ENCODE results near the gene ERVMER34-1. TPM values are rescaled to one million over a fixed set of nuclear protein-coding genes. Genes with fewer than 3 reads are reported as not detected.

Gene ERVMER34-1
- total RNA-seq, 1 experiment from 2014 or later = 0.92 TPM

DNA sequence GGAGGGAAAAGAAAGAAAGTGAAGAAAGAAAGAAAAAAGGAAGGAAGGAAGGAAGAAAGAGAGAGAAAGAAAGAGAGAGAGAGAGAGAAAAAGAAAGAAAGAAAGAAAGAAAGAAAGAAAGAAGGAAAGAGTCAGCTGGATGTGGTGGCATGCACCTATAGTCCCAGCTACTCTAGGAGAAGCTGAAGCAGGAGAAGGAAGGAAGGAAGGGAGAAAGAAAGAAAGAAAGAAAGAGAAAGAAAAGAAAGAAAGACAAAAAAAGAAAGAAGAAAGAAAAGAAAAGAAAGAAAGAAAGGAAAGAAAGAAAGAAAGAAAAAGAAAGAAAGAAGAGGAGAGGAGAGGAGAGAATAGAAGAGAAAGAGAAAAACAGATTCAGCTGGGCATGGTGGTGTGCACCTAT is 44.3 kb upstream of the ERVMER34-1 start:
- Histone ChIP-seq H3K27me3 (ENCODE audit: insufficient read depth, low read depth) (no peaks in the 10 kb centered on the region), H3K4me1 (replicated peaks; ENCODE audit: insufficient read depth) (no peaks in the 10 kb centered on the region), H3K27ac (no peak overlapping the region), H3F3A (ENCODE audit: insufficient read depth, low read depth) (no peaks in the 10 kb centered on the region), H3K36me3 (ENCODE audit: low read depth) (no peaks in the 10 kb centered on the region), H3K9me2 (ENCODE audit: insufficient read depth) (no peaks in the 10 kb centered on the region), H3K9me3 (ENCODE audit: insufficient read depth, low read depth) (no peaks in the 10 kb centered on the region), H3K79me2 (ENCODE audit: low read depth) (no peaks in the 10 kb centered on the region), H4K20me1 (ENCODE audit: insufficient read depth) (no peaks in the 10 kb centered on the region), H2AFZ (no peak overlapping the region), H3K4me3 (no peak overlapping the region), H3K4me2 (no peak overlapping the region)
- no peak for DNase-seq
- ChIA-PET POLR2A (ENCODE audit: unreplicated experiment) (no interaction called here), CTCF (no interaction called here)
- intact Hi-C loops (cut with micrococcal nuclease; ENCODE audit: unreplicated experiment) = no loop called here
- no peak for TF ChIP-seq EZH2 (IDR thresholded peaks at IDR 0.05; ENCODE audit: low read depth)
- TF ChIP-seq, protein P1, sequence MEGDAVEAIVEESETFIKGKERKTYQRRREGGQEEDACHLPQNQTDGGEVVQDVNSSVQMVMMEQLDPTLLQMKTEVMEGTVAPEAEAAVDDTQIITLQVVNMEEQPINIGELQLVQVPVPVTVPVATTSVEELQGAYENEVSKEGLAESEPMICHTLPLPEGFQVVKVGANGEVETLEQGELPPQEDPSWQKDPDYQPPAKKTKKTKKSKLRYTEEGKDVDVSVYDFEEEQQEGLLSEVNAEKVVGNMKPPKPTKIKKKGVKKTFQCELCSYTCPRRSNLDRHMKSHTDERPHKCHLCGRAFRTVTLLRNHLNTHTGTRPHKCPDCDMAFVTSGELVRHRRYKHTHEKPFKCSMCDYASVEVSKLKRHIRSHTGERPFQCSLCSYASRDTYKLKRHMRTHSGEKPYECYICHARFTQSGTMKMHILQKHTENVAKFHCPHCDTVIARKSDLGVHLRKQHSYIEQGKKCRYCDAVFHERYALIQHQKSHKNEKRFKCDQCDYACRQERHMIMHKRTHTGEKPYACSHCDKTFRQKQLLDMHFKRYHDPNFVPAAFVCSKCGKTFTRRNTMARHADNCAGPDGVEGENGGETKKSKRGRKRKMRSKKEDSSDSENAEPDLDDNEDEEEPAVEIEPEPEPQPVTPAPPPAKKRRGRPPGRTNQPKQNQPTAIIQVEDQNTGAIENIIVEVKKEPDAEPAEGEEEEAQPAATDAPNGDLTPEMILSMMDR (conservative IDR thresholded peaks at IDR 0.05) = no peak
- no TSS peak for BruUV-seq (replicated peaks)

DNA sequence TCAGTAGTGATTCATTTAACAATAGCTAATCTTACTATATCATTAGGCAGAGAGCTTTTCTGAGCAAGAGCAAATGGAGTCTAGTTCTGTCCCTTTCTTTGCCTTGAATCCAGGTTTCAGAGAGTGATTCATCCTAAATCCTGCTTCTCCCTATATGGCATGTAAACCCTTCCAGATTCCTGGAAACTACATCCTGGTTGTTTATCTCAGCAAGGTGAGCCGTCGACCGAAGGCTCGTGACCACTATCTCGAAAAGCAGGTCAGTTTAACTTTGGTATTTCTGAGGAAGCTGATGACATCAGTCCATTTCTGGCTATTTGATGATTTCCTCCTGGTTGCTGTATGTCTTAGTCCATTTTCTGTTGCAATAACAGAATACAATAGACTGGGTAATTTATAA is 40.7 kb upstream of the ERVMER34-1 start:
- Histone ChIP-seq H3K9me3 (ENCODE audit: insufficient read depth, low read depth) (no peaks in the 10 kb centered on the region), H2AFZ (no peak overlapping the region), H3K9me2 (ENCODE audit: insufficient read depth) (no peaks in the 10 kb centered on the region), H3K36me3 (ENCODE audit: low read depth) (no peaks in the 10 kb centered on the region), H3K4me2 (no peak overlapping the region), H3K27ac (no peak overlapping the region), H3K4me1 (replicated peaks; ENCODE audit: insufficient read depth) (no peaks in the 10 kb centered on the region), H3K79me2 (ENCODE audit: low read depth) (no peaks in the 10 kb centered on the region), H3K4me3 (no peak overlapping the region), H4K20me1 (ENCODE audit: insufficient read depth) (no peaks in the 10 kb centered on the region), H3F3A (ENCODE audit: insufficient read depth, low read depth) (no peaks in the 10 kb centered on the region), H3K27me3 (ENCODE audit: insufficient read depth, low read depth) (no peaks in the 10 kb centered on the region)
- intact Hi-C loops (cut with micrococcal nuclease; ENCODE audit: unreplicated experiment) = no loop called here
- DNase-seq = no peak
- TF ChIP-seq, protein P1 (conservative IDR thresholded peaks at IDR 0.05) = no peak
- no peak for TF ChIP-seq EZH2 (IDR thresholded peaks at IDR 0.05; ENCODE audit: low read depth)
- CTCF ChIA-PET = no interaction called here
- BruUV-seq (replicated peaks) = no TSS peak
- POLR2A ChIA-PET (ENCODE audit: unreplicated experiment) = interaction anchor here (0.6 kb wide), 1 partner anchor 35 kb away, joined by 3 read pairs; no protein-coding TSS in a partner anchor

DNA sequence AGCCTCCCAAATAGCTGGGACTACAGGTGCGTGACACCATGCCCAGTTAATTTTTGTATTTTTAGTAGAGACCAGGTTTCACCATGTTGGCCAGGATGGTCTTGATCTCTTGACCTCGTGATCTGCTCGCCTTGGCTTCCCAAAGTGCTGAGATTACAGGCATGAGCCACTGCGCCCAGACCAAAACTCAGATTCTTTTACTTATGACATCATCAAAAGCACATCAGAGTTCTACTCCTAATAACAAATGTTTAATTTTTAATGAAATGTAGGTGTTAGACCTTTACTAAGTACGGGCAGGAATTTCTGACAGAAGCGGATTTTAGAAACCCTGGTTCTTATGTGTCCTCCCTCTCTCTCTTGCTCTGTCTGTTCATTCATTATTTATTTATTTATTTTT is 38.5 kb upstream of the ERVMER34-1 start:
- Histone ChIP-seq H3K4me1 (replicated peaks; ENCODE audit: insufficient read depth) (no peaks in the 10 kb centered on the region), H2AFZ (no peak overlapping the region), H3K27ac (no peak overlapping the region), H3K79me2 (ENCODE audit: low read depth) (no peaks in the 10 kb centered on the region), H3K9me2 (ENCODE audit: insufficient read depth) (no peaks in the 10 kb centered on the region), H3K36me3 (ENCODE audit: low read depth) (no peaks in the 10 kb centered on the region), H3F3A (ENCODE audit: insufficient read depth, low read depth) (no peaks in the 10 kb centered on the region), H4K20me1 (ENCODE audit: insufficient read depth) (no peaks in the 10 kb centered on the region), H3K9me3 (ENCODE audit: insufficient read depth, low read depth) (no peaks in the 10 kb centered on the region), H3K4me3 (no peak overlapping the region), H3K27me3 (ENCODE audit: insufficient read depth, low read depth) (no peaks in the 10 kb centered on the region), H3K4me2 (no peak overlapping the region)
- CTCF ChIA-PET = no interaction called here
- no peak for DNase-seq
- POLR2A ChIA-PET (ENCODE audit: unreplicated experiment) = no interaction called here
- intact Hi-C loops (cut with micrococcal nuclease; ENCODE audit: unreplicated experiment) = no loop called here
- no peak for TF ChIP-seq EZH2 (IDR thresholded peaks at IDR 0.05; ENCODE audit: low read depth)
- TF ChIP-seq, protein P1 (conservative IDR thresholded peaks at IDR 0.05) = no peak
- no TSS peak for BruUV-seq (replicated peaks)
